Pons (tissue), 1 donor: ENCODE results near the gene PABPN1L.

Source experiments
- DNase-seq: peaks from one replicate; pipeline ENCODE4 v3.0.0-alpha.2; 2016; ENCODE audit warnings: low spot score

Gene PABPN1L, protein sequence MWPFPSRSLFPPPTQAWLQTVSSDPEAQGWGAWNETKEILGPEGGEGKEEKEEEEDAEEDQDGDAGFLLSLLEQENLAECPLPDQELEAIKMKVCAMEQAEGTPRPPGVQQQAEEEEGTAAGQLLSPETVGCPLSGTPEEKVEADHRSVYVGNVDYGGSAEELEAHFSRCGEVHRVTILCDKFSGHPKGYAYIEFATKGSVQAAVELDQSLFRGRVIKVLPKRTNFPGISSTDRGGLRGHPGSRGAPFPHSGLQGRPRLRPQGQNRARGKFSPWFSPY

DNA sequence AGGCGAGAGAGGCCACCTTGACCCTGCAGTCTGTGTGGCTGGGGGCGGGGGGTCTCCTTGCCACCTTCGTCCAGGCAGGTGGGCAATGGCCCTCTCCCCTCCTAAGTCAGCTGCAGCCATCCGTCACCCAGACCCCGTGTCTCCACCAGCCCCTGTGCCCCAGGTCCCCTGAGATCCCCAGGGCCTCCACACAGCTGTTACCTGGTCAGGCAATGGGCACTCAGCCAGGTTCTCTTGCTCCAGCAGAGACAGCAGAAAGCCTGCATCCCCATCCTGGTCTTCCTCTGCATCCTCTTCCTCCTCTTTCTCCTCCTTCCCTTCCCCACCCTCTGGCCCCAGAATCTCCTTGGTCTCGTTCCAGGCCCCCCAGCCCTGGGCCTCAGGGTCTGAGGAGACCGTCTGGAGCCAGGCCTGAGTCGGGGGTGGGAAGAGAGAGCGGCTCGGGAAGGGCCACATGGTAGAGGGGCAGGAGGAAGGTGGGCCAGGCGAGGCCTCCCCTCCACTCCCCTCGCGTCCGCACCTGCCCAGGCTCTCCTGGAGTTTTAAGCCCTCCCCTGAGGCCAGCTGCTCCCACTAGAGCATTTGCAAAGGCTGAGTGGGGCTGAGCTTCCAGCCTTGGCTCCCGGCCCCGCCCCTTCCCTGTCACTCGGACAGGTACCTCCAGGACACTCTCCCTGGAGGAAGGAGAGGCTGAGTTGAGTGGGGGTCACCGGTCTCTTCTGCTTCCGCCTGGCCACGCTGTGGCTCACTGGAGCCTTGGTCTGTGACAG is at the start of gene PABPN1L:
TSS of gene PABPN1L (minus strand) at position 510 of the 770 bp plus-strand sequence. CDS start at position 456, 54 bp downstream.
- no peak for DNase-seq

DNA sequence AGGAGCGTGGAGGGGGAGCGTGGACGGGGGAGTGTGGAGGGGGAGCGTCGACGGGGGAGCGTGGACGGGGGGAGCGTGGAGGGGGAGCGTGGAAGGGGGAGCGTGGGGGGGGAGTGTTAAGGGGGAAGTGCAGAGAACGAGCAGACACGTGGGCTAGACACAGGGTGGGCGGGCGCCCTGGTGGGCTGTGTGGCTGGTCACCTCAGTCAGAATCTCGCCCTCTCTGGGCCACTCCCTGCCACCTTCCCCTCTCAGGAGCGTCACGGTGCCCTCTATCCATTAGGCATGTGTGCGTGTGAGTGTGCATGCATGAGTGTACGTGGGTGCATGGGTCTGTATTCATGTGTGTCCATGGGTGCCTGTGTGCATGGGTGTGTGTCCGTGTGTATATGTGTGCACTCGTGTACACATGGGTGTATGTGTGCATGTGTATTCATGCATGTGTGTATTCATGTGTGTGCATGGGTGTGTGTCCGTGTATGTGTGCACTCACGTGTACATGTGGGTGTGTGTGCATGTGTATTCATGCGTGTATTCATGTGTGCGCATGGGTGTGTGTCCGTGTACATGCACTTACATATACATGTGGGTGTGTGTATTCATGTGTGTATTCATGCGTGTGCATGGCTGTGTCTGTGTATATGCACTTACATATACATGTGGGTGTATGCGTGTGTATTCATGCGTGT is 49.3 kb upstream of the PABPN1L start:
- no peak for DNase-seq

DNA sequence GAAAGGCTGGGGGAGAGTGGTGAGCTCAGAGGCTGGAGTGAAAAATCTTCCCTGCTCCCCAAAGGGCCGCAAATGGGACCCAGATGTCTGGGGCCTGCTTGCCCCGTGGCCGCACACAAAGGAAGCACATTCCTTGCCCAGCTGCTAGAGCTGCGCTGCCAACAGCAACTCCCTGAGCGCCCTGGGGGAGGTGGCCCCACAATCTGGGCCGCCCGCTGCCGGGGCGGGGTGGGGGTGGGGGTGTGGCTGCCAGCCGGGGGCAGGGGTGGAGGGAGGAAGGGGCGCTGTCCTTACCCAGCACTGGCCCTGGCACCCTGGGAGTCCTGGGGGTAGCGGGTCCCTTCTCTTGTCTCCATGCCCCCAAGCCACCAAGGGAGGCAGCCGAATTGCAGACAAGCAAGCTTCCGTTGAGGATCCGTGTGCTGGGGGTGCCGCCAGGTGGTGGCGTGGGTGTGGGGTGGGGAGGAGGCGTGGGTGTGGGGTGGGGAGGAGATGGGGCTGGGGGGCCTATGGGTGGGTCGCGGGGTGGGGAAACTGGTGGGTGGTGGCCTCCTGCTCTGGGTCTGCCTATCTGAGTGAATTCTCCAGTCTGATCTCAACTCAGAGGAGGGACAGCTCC is 48.4 kb upstream of the PABPN1L start:
- DNase-seq: no peak

DNA sequence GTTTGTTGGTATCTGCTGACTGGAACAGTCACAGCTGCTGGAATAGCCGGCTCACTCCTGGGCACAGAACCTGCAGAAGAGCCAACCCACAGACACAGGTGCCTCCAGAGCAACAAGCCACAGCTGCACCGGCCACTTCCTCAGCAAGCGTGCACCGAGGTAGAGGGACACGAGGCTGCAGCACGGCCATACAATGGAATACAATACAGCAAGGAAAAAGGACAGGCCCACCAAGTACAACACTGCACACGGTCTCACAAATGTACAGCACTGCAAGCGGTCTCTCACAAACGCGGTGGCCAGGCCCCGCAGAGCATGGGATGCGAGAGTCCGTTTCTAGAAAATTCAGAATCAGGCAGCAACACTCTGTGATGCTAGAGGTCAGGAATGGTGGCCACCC is 47.4 kb upstream of the PABPN1L start:
- DNase-seq: no peak

DNA sequence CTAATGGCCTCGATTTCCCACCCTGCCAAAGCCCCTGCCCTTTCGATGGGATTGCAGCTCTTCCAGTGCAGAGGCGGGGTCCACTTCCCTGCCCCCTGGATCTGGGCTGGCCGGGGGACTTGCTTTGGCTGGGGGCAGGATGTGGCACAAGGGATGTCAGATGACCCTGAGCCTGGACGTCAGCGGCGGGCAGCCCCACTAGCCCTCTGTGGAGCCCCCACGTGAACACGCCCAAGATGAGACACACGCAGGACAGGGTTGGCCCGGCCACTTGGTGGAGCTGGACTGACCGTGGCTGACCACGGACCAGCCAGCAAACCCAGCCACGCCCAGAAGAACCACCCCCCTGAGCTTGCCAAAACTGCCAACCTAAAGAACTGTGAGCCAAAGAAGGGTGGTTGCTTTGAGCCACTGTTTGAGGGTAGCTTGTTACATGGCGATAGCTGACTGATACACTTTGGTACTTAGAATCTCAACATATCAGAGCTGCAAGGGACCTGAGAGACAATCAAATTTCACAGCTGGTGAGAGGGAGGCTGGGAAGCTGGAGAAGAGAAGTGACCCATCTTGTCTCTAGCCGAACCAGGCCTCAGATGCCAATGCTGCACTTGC is 46.6 kb upstream of the PABPN1L start:
- DNase-seq: no peak

DNA sequence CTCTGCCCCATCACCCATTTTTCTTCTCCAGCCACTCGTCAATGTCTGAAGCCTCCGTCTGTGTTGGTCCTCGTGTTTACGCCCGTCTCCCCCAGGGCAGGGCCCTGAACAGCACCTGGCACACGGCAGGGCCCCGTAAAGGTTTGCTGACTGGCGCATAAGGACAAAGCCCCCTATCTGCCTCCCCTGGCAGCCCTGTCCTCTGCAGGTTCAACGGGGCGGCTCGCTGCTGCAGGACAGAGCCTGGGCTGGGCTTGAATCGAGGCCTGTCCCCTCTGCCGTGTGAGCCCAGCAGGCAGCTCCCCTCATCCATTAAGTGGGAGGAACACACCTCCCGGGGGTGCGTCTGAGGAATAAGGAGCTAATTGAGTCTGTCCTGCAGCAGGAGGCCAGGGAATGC is 46.1 kb upstream of the PABPN1L start:
- no peak for DNase-seq

DNA sequence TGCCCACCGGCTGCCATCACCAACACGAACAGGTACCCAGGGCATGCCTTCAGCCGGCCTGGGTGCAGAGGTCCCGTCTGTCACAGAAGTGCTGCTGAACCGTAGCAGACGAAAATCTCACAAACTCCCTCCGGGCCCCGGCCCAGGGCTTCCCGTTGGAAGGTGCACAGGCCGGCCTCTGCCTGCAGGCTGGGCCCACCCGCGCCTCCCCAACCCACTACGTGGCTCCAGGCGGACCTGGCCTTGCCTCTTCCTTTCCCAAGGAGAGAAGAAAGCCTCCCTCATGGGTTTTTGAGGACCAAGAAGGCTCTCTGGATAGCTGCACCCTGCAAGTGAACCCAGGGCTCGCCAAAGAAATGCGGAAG is 45.5 kb upstream of the PABPN1L start:
- no peak for DNase-seq

DNA sequence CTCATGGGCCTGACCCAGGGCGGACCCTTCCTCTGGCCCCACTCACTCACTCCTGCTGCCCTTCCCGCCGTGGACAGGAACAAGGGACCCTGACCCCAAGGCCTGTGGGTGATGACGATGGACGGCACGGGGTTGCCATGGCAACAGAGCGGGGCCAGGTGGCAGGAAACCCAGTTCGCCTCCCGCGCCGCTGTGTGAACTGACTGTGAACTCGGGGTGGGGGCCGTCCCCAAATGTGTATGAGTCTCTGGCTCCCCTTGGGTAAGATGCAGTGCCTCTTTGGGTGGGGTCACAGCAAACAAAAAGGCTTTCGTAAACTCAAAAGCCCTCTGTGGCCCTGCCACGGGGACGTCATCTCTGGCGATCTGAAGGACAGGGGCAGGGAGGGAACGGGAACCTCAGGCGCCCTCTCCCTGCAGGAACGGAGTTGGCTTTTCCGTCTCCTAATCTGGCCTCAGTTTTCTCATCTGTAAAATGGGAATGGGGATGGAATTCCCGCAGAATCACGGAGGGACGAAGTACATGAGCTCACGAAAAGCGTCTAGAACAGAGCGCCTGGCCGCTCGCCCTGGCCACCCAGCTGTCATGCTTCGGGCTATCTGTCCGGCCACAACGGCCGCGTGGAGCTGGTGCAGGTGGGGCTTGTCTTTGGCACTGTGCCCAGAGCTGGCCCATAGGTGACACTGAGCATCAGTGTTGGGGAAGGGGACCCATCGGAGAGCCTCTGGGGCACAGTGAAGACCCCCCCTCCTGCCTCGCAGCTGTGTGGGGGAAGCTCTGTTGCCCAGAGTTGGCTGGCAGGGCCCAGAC is 44.9 kb upstream of the PABPN1L start:
- DNase-seq: no peak

DNA sequence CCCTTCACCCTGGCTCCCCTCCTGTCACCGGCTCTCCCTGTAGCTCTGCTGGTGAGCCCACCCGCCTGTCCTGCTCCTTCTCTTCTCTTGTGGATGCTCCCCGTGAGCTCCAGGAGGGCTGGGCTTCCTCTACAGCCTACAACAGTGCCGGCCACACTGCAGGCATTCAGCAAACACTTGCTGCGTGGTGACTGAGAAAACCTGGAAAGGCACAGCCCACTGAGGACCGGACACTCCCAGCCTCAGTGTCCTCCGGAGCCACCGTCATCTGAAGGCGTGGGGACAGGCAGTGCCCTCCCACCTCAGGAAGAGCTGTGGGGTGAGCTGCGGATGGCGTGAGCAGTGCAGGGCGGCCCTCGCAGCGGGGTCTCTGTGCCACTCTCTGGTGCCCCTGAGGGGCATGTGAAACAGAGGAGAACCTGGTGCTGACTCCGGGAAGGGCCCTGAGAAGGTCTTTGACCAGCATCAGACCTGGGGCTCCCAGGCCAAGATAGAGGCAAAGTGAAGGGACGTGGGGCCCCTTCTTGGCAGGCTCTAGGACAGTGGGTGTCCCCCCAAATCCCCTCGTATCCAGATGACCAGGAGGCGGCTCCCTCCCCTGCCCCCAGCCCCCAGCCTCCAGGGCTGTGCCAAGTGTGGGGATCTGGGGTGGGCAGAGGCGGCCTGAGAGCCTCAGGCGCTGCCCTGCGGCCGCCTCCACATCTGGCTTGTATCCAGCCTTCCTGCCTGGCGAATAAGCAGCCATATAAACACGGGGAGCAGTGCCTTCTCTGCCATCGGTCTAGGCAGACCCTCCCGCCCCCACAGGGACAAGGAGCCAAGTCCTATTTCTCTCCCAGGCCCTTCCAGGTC is 44.0 kb upstream of the PABPN1L start:
- no peak for DNase-seq

DNA sequence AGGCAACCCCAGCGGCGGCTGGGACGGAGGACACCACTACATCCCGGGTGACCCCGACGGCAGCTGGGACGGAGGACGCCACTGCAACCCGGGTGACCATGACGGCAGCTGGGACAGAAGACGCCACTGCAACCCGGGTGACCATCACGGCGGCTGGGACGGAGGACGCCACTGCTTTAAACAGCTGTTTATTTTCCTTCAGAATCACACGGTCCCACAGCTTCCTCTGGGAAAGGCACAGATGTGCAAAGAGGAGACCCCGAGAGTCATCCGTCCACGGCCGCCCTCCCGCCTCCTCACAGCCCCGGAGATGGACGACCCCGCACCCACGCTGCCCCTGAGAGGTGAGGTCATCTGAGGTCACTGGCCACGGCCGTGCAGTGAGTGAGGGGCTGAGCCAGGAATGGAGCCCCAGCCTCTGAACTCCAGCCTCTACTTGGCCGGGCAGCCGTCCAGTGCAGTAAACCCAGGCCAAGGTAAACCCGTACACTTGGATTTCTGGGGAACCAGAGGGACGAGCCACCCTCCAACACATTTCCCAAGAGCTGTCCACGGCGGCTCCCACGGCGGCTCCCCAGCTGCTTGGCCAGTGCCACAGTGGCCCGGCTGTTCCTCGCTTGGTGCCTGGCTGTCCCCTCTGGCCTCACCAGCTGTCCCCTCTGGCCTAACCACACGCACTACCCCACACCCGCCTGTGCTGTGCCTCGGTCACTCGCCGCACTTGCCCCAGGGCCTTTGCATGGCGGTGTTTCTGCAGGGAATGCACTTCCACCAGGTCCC is 43.2 kb upstream of the PABPN1L start:
- no peak for DNase-seq

DNA sequence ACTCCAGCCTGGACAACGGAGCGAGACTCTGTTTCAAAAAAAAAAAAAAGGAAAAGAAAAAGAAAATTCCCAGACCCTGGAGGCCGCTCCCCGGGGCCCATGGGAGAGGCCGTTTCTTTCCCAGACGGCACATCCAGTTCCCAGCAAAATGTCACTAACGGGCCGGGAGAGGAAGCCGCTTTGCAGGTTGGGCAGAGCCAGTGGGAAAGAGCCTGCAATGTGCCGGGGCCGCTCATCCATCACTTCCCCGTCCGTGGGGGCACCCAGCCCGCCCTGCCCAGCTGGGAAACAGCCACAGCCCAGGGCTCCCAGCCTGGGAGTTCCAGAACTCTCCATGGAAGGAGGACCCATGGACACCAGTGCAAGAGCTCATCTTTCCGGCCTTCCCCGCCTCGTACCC is 41.8 kb upstream of the PABPN1L start:
- DNase-seq: no peak

DNA sequence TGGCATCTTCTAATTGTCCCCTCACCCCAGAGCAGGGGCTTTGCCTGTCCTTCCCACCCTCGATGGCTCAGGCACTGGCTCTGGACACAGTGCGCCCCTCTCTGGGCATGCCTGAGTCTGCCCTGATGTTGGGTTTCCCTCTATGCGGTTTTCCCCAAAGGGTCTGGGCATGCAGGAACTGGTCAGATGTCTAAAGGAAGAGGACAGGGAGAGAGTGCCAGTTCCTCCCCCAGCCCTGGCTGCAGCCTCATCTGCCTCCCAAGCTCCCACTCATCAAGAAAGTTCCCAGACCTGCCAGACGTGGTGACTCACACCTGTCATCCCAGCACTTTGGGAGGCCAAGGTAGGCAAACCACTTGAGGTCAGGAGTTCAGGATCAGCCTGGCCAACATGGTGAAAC is 41.3 kb upstream of the PABPN1L start:
- DNase-seq: no peak

DNA sequence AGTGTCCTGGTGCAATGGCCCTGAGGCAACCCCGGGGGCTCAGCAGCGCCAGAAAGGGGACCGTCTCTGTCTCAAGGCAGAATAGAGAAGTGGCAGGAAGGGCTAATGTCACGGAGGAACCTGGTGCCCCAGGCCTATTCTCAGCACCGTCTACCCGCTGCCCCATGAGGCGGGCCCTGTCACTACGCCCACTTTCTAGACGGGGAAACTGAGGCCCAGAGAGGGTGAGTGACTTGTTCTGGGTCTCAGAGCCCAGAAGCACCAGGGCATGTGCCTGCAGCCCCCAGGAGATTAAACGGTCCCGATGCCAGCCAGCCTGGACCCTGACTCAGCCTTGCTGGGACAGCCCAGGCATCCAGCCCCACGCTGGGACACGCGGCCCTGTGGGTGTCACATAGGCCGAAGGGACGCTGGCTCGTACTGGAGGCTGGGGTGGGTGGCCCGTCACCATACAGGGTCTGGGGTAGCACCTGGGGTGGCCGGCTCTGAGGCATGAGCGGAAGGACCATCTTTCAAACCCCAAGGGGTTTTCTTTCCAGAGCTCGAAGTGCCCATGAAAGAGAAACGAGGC is 40.2 kb upstream of the PABPN1L start:
- no peak for DNase-seq

DNA sequence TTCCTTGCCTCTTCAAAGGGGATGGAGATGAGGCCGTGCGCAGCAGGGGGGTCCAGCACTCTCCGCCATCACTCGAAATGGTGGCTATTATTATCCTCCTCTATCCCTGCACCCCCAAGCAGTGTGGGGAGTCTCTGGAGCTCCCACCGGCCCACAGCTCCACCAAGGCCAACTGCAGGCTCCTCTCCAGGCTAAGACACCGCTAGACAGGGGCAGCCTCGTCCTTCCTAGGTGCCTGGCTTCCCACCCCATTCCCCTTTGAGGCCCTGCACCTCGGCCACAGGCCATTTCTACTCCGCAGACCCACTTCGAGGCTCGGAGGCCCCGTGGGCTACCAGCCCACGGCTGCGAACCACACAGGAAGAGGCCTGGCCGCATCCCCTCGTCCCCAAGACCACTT is 39.6 kb upstream of the PABPN1L start:
- no peak for DNase-seq

DNA sequence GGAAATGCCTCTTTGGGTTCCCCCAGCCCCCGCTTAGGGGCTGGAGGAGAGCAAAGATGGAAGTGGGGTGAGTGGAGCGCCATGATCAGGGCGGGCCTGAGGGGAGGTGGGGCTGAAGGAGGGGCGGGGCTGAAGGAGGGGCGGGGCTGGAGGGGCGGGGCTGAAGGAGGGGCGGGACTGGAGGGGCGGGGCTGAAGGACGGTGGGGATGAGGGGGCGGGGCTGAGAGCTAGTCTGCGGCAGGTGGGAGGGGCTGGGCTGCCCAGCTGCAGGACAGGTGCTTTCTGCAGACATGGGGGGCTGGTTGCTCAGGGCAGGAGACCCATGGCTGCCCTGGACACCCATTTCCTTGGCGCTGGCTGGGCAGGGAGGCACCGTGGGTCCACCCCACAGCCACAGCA is 39.1 kb upstream of the PABPN1L start:
- DNase-seq: no peak

DNA sequence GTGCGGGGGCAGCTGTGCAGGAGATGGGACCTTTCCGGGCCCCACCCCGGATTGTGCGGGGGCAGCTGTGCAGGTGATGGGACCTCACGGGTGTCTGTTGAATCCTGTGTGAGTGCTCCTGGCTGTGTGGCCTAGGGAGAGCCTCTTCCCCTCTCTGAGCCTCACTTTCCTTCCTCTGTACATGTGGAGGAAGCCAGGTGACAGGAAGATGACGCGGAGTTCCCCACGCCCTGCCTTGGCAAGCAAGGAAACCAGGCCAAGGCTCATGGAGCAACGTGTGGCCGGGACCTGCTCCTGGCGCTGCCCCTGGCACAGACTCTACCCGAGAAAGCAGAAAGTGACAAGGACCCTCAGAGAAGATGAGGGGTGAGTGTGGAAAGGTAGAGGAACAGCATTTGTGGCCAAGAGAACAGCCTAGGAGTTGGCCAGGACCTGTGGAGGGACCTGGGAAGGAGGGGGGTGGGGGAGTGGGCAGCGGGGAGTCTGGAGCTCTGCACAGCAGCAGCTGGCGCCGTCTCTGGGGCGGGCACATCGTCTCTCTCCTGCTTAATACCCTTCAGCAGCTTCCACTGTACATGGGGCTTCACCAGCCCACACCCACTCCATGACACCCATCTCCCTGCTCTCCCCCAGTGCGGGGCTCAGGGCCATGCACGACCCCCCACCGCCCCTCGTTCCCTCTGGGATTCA is 38.4 kb upstream of the PABPN1L start:
- no peak for DNase-seq

DNA sequence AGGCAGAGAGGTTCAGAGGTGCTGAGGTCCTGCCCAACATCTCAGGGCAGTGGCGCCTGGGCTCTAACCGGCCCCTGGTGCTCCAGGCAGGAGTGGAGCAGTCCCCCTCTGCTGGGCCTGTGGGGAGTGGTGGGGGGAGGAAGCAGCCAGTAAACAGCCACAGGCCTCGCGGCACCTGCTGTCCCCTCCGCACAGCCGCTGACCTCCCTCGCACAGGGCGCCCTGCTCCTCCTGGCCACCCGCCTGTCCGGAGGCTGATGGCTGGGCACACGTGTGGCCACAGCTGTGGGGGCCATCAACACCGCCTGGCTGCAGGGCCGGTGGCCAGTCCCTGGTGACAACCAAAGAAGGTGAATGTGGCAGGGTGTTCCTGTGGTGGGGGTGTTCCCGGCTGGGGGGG is 36.8 kb upstream of the PABPN1L start:
- no peak for DNase-seq

DNA sequence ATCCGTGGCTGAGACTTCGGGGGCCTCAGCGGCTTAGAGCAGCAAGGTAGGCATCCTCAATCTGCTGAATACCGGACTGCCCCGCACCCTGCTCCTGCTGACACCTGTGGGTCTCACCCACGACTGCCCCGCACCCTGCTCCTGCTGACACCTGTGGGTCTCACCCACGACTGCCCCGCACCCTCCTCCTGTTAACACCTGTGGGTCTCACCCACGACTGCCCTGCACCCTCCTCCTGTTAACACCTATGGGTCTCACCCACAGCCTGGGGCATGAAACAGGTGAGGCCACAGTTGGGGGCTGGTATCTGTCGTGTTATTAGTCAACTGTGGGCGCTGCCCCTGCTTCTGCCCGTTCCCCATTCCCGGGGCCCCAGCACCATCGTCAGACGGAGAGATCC is 36.3 kb upstream of the PABPN1L start:
- DNase-seq: no peak
